ENCODE measurements around the gene RAB20.
"Not testable (repeated sequence)": the region's sequence is repeated elsewhere in the genome, so short reads cannot be mapped to it uniquely, and the experiment has no call there.

RAB20 gene

DNA sequence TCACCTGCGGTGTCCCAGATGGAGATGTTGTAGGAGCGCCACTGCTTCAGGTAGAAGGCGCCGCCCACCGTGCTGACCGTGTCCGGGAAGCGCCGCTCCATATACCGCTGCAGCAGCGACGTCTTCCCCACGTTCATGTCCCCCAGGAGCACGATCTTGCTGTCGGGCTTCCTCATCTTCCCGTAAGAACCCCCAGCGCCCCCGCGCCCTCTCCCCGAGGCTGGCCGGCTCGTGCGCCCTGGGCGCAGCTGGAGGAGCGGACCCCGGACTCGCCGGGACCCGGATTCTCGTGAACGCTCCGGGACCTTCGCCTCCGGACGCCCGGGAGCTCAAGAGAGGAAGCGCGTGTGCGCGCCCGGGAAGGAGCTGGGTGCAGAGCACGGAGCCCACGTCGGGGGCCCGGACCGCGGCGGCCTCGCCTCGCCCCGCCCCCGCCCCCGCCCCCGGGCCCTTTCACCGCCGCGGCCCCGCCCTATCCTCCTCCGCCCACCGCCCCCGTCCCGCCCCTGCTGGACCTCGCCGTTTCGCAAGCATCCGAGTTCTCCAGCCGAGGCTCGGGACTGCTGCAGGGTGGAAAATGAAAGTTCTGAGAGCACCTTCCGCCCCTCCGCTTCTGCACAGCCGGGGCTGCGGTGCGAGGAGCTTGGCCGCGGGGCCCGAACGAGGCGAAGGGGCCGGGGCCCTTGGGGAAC, at the start of gene RAB20:
RAB20 (minus strand) TSS at position 379 of the 692 bp plus-strand sequence; CDS start at position 176, 203 bp downstream.
- peak; percentile 11 to 24 for DNase-seq (ENCODE audit: low read depth in 2 of 2)

DNA sequence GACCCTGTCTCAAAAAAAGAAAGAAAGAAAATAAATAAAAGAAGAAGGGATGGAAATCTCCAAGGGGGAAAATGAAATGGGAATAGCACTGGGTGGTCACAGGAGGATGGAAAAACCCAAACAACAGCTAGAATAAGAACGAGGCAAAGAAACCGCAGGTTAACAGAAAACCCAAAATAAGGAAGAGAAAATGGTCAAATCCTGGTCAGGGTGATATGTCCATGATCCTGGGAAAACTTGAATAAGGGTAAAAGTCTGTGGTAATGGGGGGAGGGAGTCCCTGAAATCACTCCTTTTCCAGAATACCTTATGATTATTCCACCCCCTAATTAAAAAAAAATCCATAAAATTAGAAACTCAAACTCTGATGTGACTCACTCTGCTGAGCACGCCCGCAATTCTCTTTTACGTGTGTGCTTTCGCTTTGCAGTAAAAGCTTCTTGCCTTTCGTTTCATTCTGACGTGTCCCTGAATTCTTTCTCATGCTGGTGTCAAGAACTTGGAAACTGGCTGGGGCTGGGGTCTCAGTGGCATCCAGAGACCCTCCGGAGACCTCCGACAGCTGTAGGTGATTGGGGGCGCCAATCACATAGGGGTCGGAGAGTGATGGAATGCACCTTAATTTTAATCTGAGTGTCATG, 49.6 kb upstream of the RAB20 start:
- no peak for DNase-seq (ENCODE audit: low read depth in 2 of 2)

GRCh38 chr13:110607675-110608224, 46.2 kb upstream of the RAB20 start:
- no peak for DNase-seq (ENCODE audit: low read depth in 2 of 2)

DNA sequence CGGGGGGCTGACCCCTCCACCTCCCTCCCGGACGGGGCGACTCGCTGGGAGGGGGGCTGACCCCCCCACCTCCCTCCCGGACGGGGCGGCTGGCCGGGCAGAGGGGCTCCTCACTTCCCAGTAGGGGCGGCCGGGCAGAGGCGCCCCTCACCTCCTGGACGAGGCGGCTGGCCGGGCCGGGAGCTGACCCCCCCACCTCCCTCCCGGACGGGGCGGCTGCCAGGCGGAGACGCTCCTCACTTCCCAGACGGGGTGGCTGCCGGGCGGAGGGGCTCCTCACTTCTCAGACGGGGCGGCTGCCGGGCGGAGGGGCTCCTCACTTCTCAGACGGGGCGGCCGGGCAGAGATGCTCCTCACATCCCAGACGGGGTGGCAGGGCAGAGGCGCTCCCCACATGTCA, 44.8 kb upstream of the RAB20 start:
- DNase-seq (ENCODE audit: low read depth in 2 of 2), result not testable (repeated sequence)

DNA sequence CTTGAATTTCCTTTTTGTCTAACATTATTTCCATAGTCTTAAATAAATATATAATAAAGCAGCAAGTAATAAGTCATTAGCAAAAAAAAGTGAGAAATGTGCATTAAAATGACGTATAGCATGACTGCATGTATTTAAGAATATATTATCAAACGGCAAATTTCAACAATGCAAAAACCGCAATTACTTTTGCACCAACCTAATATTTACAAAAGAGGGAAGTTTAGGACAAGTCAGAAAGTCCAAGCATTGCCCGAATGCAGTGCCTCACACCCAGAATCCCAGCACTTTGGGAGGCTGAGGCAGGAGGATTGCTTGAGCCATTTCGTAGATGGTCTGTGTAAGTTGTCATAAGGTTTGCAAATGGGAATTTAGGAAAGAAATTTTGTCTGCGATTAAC, 43.6 kb upstream of the RAB20 start:
- no peak for DNase-seq (ENCODE audit: low read depth in 2 of 2)

- no peak for DNase-seq (ENCODE audit: low read depth in 2 of 2)
Observed at GRCh38 chr13:110600980-110601379, 39.5 kb upstream of the RAB20 start.

GRCh38 chr13:110600261-110600819, 38.8 kb upstream of the RAB20 start:
- DNase-seq (ENCODE audit: low read depth in 2 of 2), result no peak

DNA sequence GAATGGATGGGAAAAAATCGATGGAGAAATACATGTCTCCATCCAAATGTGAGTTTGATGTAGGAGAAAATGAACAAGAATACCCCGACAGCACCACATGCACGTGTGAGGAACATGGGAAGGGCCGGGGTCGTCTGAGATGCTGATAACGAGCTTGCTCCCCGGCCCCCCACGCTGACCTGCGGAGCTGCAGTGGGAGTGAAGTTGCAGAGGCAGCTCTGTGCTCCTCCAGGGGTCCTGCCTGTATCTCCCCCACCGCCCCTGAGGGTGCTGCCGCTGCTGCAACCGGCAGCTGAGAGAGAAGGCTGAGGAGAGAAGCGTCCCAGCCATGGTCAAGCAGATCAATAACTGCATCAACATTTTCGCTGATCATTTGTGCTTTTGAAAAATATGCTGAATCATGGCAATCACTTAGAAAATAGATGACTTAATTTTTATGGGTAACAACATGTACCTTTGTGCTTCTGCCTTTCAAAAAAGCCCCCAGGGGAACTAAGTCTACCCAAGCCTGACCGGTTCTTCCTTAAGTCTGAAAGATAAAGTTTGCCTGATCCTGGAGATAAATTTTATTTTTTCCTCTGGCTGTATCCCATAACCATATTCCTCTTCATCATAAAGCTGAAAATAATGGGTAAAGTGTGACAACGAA, 35.6 kb upstream of the RAB20 start:
- no peak for DNase-seq (ENCODE audit: low read depth in 2 of 2)

DNA sequence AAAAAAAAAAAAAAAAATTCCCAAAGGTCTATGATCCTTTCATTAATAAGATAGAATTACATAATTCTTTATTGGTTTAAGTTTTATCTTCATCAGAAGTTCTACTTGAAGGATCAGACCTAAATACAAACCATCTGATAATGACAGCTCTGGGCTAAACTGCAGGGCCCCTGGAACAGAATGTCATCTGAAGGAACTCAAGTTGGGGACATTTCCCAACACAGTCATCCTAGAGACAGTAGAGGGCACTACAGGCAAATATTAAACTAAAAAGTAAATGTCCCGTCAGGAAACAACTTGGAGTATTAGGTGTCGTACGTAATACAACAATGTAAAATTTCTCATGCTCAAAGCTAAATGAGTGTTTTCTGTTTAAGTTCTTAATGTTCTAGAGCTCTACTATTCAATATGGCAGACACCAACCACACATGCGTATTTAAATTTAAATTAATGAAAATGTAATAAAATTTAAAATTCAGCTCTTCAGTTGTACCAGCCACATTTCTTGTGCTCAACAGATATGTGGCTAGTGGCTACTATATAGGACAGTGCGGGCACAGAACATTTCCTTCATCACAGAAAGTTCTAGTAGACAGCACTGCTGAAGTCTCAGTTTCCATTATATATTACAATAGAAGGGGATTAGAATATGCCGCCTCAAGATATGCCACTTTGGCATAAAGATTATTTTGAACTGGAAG, 32.1 kb upstream of the RAB20 start:
- DNase-seq (ENCODE audit: low read depth in 2 of 2), result no peak

GRCh38 chr13:110592665-110593064, 31.1 kb upstream of the RAB20 start:
- DNase-seq (ENCODE audit: low read depth in 2 of 2), result no peak

GRCh38 chr13:110590577-110590976, 29.1 kb upstream of the RAB20 start:
- no peak for DNase-seq (ENCODE audit: low read depth in 2 of 2)

DNA sequence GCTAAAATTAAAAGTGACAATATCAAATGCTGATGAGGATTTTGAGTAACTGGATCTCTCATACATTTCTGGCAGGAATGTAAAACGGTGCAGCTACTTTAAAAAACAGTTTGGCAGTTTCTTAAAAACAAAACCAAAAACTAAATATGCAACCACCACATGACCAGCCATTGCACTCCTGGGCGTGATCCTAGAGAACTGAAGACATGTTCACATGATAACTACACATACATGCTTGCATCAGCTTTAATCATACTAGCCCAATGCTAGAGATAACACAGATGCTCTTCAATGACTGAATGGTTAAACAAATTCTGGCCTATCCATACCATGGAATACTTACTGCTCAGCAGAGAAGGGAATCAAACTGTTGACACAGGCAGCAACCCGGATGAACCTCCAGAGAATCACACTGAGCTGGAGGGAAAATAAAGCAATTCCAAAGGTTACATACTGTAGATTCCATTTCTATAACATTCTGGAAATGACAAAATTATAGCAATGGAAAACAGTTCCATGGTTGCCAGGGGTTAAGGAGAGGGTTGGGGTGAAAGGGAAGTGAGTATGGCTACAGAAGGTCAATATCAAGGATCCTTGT, 28.4 kb upstream of the RAB20 start:
- DNase-seq (ENCODE audit: low read depth in 2 of 2), result no peak

- no peak for DNase-seq (ENCODE audit: low read depth in 2 of 2)
Observed at GRCh38 chr13:110583178-110583865, 21.8 kb upstream of the RAB20 start.

- DNase-seq (ENCODE audit: low read depth in 2 of 2), result no peak
Observed at GRCh38 chr13:110582421-110582954, 21.0 kb upstream of the RAB20 start.

GRCh38 chr13:110581506-110582185, 20.1 kb upstream of the RAB20 start:
- no peak for DNase-seq (ENCODE audit: low read depth in 2 of 2)

DNA sequence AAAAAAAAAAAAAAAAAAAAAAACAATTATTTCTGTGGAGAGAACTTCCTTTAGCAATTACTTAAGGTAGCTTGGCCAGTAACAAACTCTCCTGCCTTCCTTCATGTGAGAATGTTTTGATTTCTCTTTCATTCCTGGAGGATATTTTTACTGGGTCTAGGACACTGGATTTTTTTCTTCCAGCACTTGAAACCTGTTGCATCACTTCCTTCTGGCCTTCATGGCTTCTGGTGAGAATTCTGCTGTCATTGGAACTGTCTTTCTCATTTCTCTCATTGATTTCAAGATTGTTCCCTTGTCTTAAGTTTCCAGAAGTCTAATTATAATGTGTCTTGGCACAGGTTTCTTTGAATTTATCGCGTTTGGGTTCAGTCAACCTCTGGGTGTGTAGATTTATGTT, 19.3 kb upstream of the RAB20 start:
- DNase-seq (ENCODE audit: low read depth in 2 of 2), result no peak

- no peak for DNase-seq (ENCODE audit: low read depth in 2 of 2)
Observed at GRCh38 chr13:110578363-110578762, 16.8 kb upstream of the RAB20 start.

DNA sequence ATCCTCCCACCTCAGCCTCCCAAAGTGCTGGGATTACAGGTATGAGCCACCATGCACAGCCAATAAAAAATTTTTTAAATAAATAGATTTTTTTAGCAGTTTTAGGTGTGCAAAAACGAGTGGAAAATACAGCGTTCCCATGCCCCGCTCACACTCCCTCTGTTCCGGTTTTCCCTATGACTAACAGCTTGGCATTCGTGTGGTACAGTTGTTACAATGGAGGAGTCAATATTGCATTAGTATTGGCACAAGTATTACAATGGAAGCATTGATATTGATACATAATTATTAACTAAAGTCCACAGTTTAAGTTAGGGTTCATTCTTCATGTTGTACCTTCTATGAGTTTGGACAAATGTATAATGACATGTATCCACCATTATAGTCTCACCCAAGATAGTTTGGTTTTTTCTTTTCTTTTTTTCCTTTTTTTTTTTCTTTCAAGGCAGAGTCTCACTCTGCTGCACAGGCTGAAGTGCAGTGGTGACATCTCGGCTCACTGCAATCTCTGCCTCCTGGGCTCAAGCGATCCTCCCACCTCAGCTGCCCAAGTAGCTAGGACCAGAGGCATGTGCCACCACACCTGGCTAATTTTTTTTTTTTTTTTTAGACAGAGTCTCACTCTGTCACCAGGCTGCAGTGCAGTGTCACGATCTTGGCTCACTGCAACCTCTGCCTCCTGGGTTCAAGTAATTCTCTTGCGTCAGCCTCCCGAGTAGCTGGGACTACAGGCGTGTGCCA, 15.4 kb upstream of the RAB20 start:
- no peak for DNase-seq (ENCODE audit: low read depth in 2 of 2)

GRCh38 chr13:110576070-110576394, 14.5 kb upstream of the RAB20 start:
- no peak for DNase-seq (ENCODE audit: low read depth in 2 of 2)
